B cell (primary cell): ENCODE data around the gene PVR. TPM values are rescaled to one million over a fixed set of nuclear protein-coding genes. Genes with fewer than 3 reads are reported as not detected.

Source experiments
- ATAC-seq: fragments of 200-7000 bp; cut with Tn5 transposase; one replicate; pipeline ENCODE4 v1.10.0; 2021; ENCODE audit warnings: low read depth, mild to moderate bottlenecking, moderate number of reproducible peaks, moderate library complexity
- CTCF ChIA-PET: fragments of 350-600 bp; sonication (Branson Sonifier 250); formaldehyde crosslinking; loops from one replicate; lab custom pipeline; 2021; ENCODE audit warnings: antibody characterized with exemption, inconsistent platforms; lab: Charles Lee
- POLR2A ChIA-PET: fragments of 350-600 bp; sonication (Branson Sonifier 250); formaldehyde crosslinking; loops from one replicate; lab custom pipeline; 2021; ENCODE audit warnings: antibody characterized with exemption; lab: Charles Lee
- DNase-seq: peaks from one replicate; pipeline ENCODE4 v3.0.0; 2013
- H2AFZ ChIP-seq: 2 replicates; pipeline ENCODE4 v1.6.1; 2012; ENCODE audit warnings: mild to moderate bottlenecking, low read depth, low read length; ENCODE audit not compliant: insufficient read depth, poor library complexity, severe bottlenecking
- H3K27ac ChIP-seq, 2 donors: 1 replicate in 1 of 2; 2 replicates in 1 of 2; pipeline ENCODE4 v1.5.1; 2012 to 2013; ENCODE audit warnings: low read length in 2 of 2, mild to moderate bottlenecking in 2 of 2, moderate library complexity in 1 of 2
- H3K27me3 ChIP-seq, 4 experiments: fragments of 200-600 bp in 1 of 4; sonication (generic) in 1 of 4; replicated peaks in 1 of 4; 1 replicate in 2 of 4; 2 replicates in 2 of 4; pipeline versions ENCODE4 v1.6.1 to v1.7.0; 2013 to 2016; ENCODE audit warnings: low read length in 3 of 4, mild to moderate bottlenecking in 2 of 4, mixed read lengths in 1 of 4, moderate library complexity in 1 of 4; ENCODE audit not compliant: insufficient read depth in 4 of 4, control insufficient read depth in 3 of 4; ENCODE audit errors: control extremely low read depth in 1 of 4
- H3K36me3 ChIP-seq, 2 experiments: replicated peaks in 1 of 2; 1 replicate in 1 of 2; 2 replicates in 1 of 2; pipeline versions ENCODE4 v1.6.1 to v1.7.1; 2013; ENCODE audit warnings: low read length in 1 of 2; ENCODE audit not compliant: insufficient read depth in 2 of 2, control insufficient read depth in 1 of 2; ENCODE audit errors: control extremely low read depth in 1 of 2, extremely low read depth in 1 of 2
- H3K4me1 ChIP-seq, 2 donors: fragments of 200-600 bp in 1 of 2; sonication (generic) in 1 of 2; 1 replicate in 1 of 2; 2 replicates in 1 of 2; pipeline versions ENCODE4 v1.5.1 to v1.6.1; 2013 to 2017; ENCODE audit warnings: low read length in 2 of 2; ENCODE audit not compliant: control insufficient read depth in 2 of 2, insufficient read depth in 2 of 2
- H3K4me2 ChIP-seq: replicated peaks from 2 replicates; pipeline ENCODE3; 2012; ENCODE audit warnings: mild to moderate bottlenecking, low read depth, low read length; ENCODE audit not compliant: poor library complexity, severe bottlenecking
- H3K4me3 ChIP-seq, 5 experiments: fragments of 200-600 bp in 1 of 5; sonication (generic) in 1 of 5; 1 replicate in 3 of 5; 2 replicates in 2 of 5; pipeline versions ENCODE4 v1.5.1 to v1.7.0; 2011 to 2016; ENCODE audit warnings: low read length in 4 of 5, mild to moderate bottlenecking in 4 of 5, low read depth in 2 of 5, control low read depth in 1 of 5, moderate library complexity in 1 of 5; ENCODE audit not compliant: insufficient read depth in 1 of 5; ENCODE audit errors: control extremely low read depth in 1 of 5, extremely low read depth in 1 of 5
- H3K79me2 ChIP-seq: fragments of 200-600 bp; sonication (generic); one replicate; pipeline ENCODE4 v1.6.0; 2016; ENCODE audit warnings: low read length; ENCODE audit not compliant: control insufficient read depth, insufficient read depth
- H3K9ac ChIP-seq: fragments of 200-600 bp; sonication (generic); 2 replicates; pipeline ENCODE4 v1.6.1; 2017; ENCODE audit warnings: mild to moderate bottlenecking, low read length, moderate library complexity
- H3K9me3 ChIP-seq, 3 donors: one replicate each; pipeline versions ENCODE4 v1.6.1 to v1.7.1; 2013; ENCODE audit warnings: low read length in 2 of 3; ENCODE audit not compliant: control insufficient read depth in 2 of 3, insufficient read depth in 1 of 3; ENCODE audit errors: control extremely low read depth in 1 of 3
- H4K20me1 ChIP-seq: 2 replicates; pipeline ENCODE4 v1.6.0; 2012; ENCODE audit warnings: mild to moderate bottlenecking, low read length; ENCODE audit not compliant: insufficient read depth, control insufficient read depth, poor library complexity, severe bottlenecking
- H3K27ac Mint-ChIP-seq: one replicate; pipeline ENCODE4 v1.8.0; 2021; ENCODE audit warnings: mixed read lengths
- H3K27me3 Mint-ChIP-seq: one replicate; pipeline ENCODE4 v1.8.0; 2021; ENCODE audit warnings: mixed read lengths
- H3K4me1 Mint-ChIP-seq: one replicate; pipeline ENCODE4 v1.8.0; 2021; ENCODE audit warnings: mixed read lengths
- H3K4me3 Mint-ChIP-seq: one replicate; pipeline ENCODE4 v1.8.0; 2021; ENCODE audit warnings: mixed read lengths
- H3K9me3 Mint-ChIP-seq: one replicate; pipeline ENCODE4 v1.8.0; 2022; ENCODE audit warnings: mixed read lengths; ENCODE audit not compliant: insufficient read depth
- CTCF ChIP-seq: fragments of 200-600 bp; IDR thresholded peaks from one replicate; pipeline ENCODE4 v1.8.0; 2022; ENCODE audit warnings: antibody characterized with exemption, mild to moderate bottlenecking
- EZH2 ChIP-seq: IDR thresholded peaks from 2 replicates; pipeline ENCODE4 v1.6.1; 2012; ENCODE audit warnings: borderline replicate concordance, low read depth, mild to moderate bottlenecking, moderate library complexity, low read length; ENCODE audit not compliant: insufficient read depth, poor library complexity, severe bottlenecking
- whole genome bisulfite sequencing: methylation state at CpG from one replicate; pipeline ENCODE4 v1.1.5; 2013; ENCODE audit warnings: missing lambda C conversion rate; ENCODE audit not compliant: insufficient coverage; 5-methylcytosine and 5-hydroxymethylcytosine counted together
- intact Hi-C: fragments of 100-400 bp; cut with micrococcal nuclease; formaldehyde crosslinking; loops from one replicate; pipeline ENCODE4 v1.10.0; 2022
- polyA plus RNA-seq: library from polyadenylated mRNA; depleted of rRNA; stranded (reverse); fragments of >200 nt; gene quantifications from 2 replicates; pipeline ENCODE4 v1.2.3, GENCODE V29; 2012
- total RNA-seq, 2 donors: library from RNA; stranded (reverse); fragments of 120-200 nt in 1 of 2; gene quantifications; 1 replicate in 1 of 2; 2 replicates in 1 of 2; pipeline versions ENCODE4 v1.2.3 to v1.2.4, GENCODE V29; 2013 to 2022

The PVR gene
- total and polyA plus RNA-seq, 2 donors (not counting 1 experiment from before 2014, with no cell fraction given), result 0.09 to 0.67 TPM

GRCh38 chr19:44623080-44623479, 20.6 kb upstream of the PVR start:
- ATAC-seq (no peak), DNase-seq (no peak)
- intact Hi-C loops, result no loop called here
- H3K79me2 ChIP-seq, result no peaks in the 10 kb centered on the region
- no peak overlapping the region for H3K4me3 ChIP-seq
- H3K4me1 ChIP-seq, result no peaks in the 10 kb centered on the region
- no peak overlapping the region for H3K4me3 Mint-ChIP-seq
- H4K20me1 ChIP-seq, result no peaks in the 10 kb centered on the region
- no peaks in the 10 kb centered on the region for H3K4me1 Mint-ChIP-seq
- no peak for TF ChIP-seq CTCF
- no peak for TF ChIP-seq EZH2
- H3K27ac ChIP-seq, result no peak overlapping the region
- H3K9me3 Mint-ChIP-seq, result no peaks in the 10 kb centered on the region
- WGBS, result 58% methylated on average over 4 of the region's 5 CpGs
- CTCF ChIA-PET, result no interaction called here
- H3K9ac ChIP-seq, result no peak overlapping the region
- no peaks in the 10 kb centered on the region for H3K36me3 ChIP-seq
- POLR2A ChIA-PET, result no interaction called here
- H3K27me3 ChIP-seq, result peaks cover 0 to 6% (median 0%) of the 10 kb centered on the region in 4 experiments
- H3K27ac Mint-ChIP-seq, result no peak overlapping the region
- H2AFZ ChIP-seq, result no peak overlapping the region
- H3K4me2 ChIP-seq, result no peak overlapping the region
- H3K27me3 Mint-ChIP-seq, result peaks cover 4% of the 10 kb centered on the region
- peaks cover 0 to 11% (median 0%) of the 10 kb centered on the region in 3 donors for H3K9me3 ChIP-seq

- no peaks in the 10 kb centered on the region for H3K4me1 Mint-ChIP-seq
- CTCF ChIA-PET, result no interaction called here
- TF ChIP-seq EZH2, result no peak
- no peak for TF ChIP-seq CTCF
Measured at GRCh38 chr19:44623626-44624025, 20.1 kb upstream of the PVR start.

More at GRCh38 chr19:44623626-44624025, 20.1 kb upstream of the PVR start:
- H3K9ac ChIP-seq, result no peak overlapping the region
- POLR2A ChIA-PET, result no interaction called here
- H3K27me3 ChIP-seq, result peaks cover 0 to 6% (median 0%) of the 10 kb centered on the region in 4 experiments
- no peaks in the 10 kb centered on the region for H3K4me1 ChIP-seq
- WGBS, result 88% methylated on average over 2 of the region's 4 CpGs
- H3K79me2 ChIP-seq, result no peaks in the 10 kb centered on the region
- H3K36me3 ChIP-seq, result no peaks in the 10 kb centered on the region
- H3K27ac ChIP-seq, result no peak overlapping the region
- no peak overlapping the region for H3K27ac Mint-ChIP-seq
- ATAC-seq, result no peak
- H3K4me2 ChIP-seq, result no peak overlapping the region
- H3K4me3 Mint-ChIP-seq, result no peak overlapping the region
- no peak overlapping the region for H3K4me3 ChIP-seq
- intact Hi-C loops, result no loop called here
- H2AFZ ChIP-seq, result no peak overlapping the region
- H3K9me3 Mint-ChIP-seq, result peaks cover under 1% of the 10 kb centered on the region
- H4K20me1 ChIP-seq, result no peaks in the 10 kb centered on the region
- H3K27me3 Mint-ChIP-seq, result peaks cover 6% of the 10 kb centered on the region
- H3K9me3 ChIP-seq, result peaks cover 0 to 12% (median 0%) of the 10 kb centered on the region in 3 donors
- no peak for DNase-seq
